GM19023 (cell line): ENCODE results near the gene RILPL1.
"Not testable (repeated sequence)": the region's sequence is repeated elsewhere in the genome, so short reads cannot be mapped to it uniquely, and the experiment has no call there.

ENCODE experiments used
- ATAC-seq: cut with Tn5 transposase; IDR thresholded peaks from one replicate; pipeline ENCODE4 v1.9.1; 2021; ENCODE audit warnings: mild to moderate bottlenecking, moderate library complexity; ENCODE audit not compliant: unreplicated experiment

The RILPL1 gene

DNA sequence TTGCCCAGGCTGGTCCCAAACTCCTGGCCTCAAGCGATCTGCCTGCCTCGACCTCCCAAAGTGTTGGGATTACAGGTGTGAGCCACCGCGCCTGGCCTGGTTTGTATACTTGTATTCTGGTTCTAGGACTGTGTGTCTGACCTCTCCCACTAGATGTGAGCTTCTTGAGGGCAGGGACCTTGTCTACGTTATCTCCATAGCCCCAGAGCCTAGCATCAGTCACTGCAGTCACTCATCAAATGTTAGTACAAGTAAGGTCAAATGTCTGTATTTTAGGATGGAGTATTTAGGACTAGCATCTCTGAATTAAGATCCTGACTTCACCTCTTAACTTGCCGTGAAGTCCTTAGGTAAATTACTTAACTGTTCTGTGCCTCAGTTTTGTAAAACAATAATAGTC is 99.9 kb downstream of the RILPL1 start:
- no peak for ATAC-seq

DNA sequence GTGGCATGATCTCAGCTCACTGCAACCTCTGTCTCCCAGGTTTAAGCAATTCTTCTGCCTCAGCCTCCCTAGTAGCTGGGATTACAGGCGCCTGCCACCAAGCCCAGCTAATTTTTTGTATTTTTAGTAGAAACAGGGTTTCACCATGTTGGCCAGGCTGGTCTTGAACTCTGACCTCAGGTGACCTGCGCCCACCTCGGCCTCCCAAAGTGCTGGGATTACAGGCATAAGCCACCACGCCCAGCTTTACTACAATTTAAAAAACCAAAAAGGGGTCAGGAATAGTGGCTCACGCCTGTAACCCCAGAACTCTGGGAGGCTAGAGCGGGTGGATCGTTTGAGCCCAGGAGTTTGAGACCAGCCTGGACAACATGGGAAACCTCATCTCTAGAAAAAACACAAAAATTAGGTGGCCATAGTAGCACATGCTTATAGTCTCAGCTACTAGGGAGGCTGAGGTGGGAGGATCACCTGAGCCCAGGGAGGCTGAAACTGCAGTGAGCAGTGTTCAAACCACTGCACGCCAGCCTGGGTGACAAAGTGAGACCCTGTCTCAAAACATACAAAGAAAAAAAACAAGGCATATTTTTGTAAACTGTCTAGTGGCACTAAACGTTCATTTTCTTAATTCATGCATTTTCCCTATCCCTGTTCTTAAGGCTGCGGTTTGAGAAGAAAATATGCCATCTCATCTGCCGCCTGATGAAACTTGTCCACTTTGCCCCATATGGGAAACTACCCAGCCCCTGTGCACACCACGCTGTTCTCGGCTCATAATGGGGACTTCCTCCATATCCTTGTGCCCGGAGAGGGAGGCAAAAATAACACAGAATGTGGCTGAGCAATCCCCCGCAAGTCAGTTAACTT is 101.3 kb downstream of the RILPL1 start:
- ATAC-seq = not testable (repeated sequence)

DNA sequence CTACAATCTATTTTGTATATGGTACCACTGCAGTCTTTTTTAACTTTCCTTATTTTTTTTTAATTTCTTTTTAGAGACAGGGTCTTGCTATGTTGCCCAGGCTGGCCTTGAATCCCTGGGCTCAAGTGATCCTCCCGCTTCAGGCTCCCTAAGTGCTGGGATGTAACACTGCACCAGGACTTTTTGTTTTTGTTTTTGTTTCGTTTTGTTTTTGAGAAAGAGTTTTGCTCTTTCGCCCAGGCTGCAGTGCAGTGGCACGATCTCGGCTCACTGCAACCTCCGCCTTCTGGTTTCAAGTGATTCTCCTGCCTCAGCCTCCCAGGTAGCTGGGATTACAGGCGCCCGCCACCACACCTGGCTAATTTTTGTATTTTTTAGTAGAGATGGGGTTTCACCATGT is 104.4 kb downstream of the RILPL1 start:
- ATAC-seq = not testable (repeated sequence)

DNA sequence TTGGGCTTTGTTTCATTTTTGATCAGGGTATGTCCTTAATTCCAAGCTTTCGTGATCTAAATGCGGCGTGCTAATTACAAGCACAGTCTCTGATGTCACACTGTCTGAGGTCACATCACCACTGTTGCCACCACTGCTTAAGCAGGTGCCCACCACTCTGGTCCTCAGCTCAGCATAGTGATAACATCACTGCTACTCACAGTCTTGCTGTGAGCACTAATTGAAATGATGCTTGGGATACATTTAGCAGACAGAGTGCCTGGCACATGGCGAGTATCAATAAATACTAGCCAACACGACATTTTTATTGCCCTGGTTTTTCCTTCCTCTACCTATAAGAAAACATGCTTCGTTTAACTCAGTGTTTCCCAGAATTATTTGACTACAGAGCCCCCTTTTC is 104.9 kb downstream of the RILPL1 start:
- no peak for ATAC-seq

DNA sequence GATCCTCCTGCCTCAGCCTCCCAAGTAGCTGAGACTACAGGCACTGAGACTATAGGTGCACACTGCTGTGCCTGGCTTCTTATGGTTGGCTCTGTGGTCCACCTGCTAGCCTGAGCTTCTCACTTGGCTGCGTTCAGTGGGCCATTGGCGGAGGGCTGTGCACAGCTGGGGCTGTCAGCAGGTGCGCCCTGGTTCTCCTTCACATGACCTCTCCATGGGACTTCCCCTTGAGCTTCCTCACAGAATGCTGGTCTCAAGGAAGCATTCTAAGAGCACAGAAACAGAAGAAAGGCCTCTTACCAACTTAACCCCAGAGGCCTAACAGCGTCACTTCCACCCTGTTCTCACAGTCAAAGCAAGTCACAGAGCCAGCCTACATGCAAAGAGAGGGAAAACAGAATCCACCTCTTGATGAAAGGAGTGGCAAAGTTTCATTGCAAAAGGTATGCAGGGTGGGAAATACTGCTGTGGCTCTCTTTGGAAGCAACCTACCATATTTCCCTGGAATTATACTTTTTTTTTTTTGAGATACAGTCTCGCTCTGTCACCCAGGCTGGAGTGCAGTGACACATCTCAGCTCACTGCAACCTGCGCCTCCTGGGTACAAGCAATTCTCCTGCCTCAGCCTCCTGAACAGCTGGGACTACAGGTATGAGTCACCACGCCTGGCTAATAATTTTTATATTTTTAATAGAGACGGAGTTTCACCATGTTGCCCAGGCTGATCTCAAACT is 106.3 kb downstream of the RILPL1 start:
- ATAC-seq = peak; percentile 90

DNA sequence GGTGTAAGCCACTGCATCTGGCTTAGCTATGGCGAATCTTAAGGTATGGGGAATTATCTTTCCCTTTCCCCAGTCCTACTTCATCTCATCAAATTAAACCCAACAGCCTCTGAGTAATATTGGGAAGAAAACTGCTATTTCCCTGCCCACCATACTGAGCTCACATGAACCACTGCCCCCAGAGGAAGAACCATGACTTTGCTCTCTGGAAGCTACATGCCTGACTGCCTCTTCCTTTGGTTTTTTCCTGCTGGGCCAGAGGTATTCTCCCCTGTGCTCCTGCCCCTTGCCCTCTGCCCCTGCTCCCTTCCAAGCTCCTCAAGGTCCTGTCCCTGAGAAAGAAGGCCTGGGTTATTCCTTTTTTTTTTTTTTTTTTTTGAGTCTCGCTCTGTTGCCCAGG is 112.2 kb downstream of the RILPL1 start:
- no peak for ATAC-seq
